H1 (cell line): Measurements from ENCODE around the gene KLF16. TPM values are rescaled to one million over a fixed set of nuclear protein-coding genes. Genes with fewer than 3 reads are reported as not detected.

ENCODE experiments used
- CTCF ChIA-PET: fragments of 300-600 bp; sonication (Branson Sonifier 250); formaldehyde crosslinking; loops from one replicate; lab custom pipeline; 2021; ENCODE audit not compliant: partially characterized antibody; lab: Charles Lee
- POLR2A ChIA-PET: fragments of 300-600 bp; sonication (Branson Sonifier 250); formaldehyde crosslinking; loops from one replicate; lab custom pipeline; 2021; ENCODE audit warnings: inconsistent platforms; ENCODE audit not compliant: partially characterized antibody; lab: Charles Lee
- DNase-seq, 2 experiments: peaks; one replicate each; pipeline versions ENCODE4 v3.0.0 to v3.0.0-alpha.2; 2010 to 2022; ENCODE audit warnings: low spot score in 2 of 2, low read depth in 1 of 2, mixed read lengths in 1 of 2
- FAIRE-seq: peaks from 2 replicates; lab custom pipeline; 2011; peaks lifted over from hg19 to GRCh38; lab: Jason Lieb, UNC
- H2AFZ ChIP-seq: 2 replicates; pipeline ENCODE4 v1.8.1; 2012; ENCODE audit warnings: low read length, inconsistent platforms
- H2AK5ac ChIP-seq: 2 replicates; pipeline ENCODE4 v1.6.1; 2013; ENCODE audit warnings: low read depth, low read length
- H2BK120ac ChIP-seq: replicated peaks from 2 replicates; pipeline ENCODE3; 2013; ENCODE audit warnings: low read depth, low read length, inconsistent platforms
- H2BK12ac ChIP-seq: 2 replicates; pipeline ENCODE4 v1.6.1; 2013; ENCODE audit warnings: low read depth, low read length
- H2BK15ac ChIP-seq: 2 replicates; pipeline ENCODE4 v1.6.1; 2013; ENCODE audit warnings: low read length
- H2BK20ac ChIP-seq: 2 replicates; pipeline ENCODE4 v1.6.1; 2013; ENCODE audit warnings: low read length
- H2BK5ac ChIP-seq: 2 replicates; pipeline ENCODE4 v1.6.1; 2013; ENCODE audit warnings: low read depth, low read length
- H3K14ac ChIP-seq: 2 replicates; pipeline ENCODE4 v1.6.1; 2013; ENCODE audit warnings: inconsistent platforms; ENCODE audit not compliant: insufficient read length
- H3K18ac ChIP-seq: 2 replicates; pipeline ENCODE4 v1.6.1; 2013; ENCODE audit warnings: low read length; ENCODE audit errors: extremely low read depth
- H3K23ac ChIP-seq: 2 replicates; pipeline ENCODE4 v1.6.1; 2013; ENCODE audit warnings: inconsistent platforms; ENCODE audit not compliant: insufficient read length
- H3K23me2 ChIP-seq: 2 replicates; pipeline ENCODE4 v1.6.1; 2013; ENCODE audit warnings: low read depth, low read length
- H3K27ac ChIP-seq: 2 replicates; pipeline ENCODE4 v1.6.1; 2011; ENCODE audit warnings: low read depth, low read length, inconsistent platforms
- H3K27me3 ChIP-seq, 4 experiments: replicated peaks in 1 of 4; 1 replicate in 1 of 4; 2 replicates in 3 of 4; pipeline versions ENCODE4 v1.6.1 to v1.8.1; 2011 to 2013; ENCODE audit warnings: low read length in 3 of 4, mild to moderate bottlenecking in 3 of 4, inconsistent platforms in 2 of 4, mixed read lengths in 2 of 4, moderate library complexity in 1 of 4; ENCODE audit not compliant: control insufficient read depth in 3 of 4, insufficient read depth in 3 of 4; ENCODE audit errors: extremely low read depth in 1 of 4
- H3K36me3 ChIP-seq, 4 experiments: 2 replicates each; pipeline versions ENCODE4 v1.6.1 to v1.8.1; 2011 to 2013; ENCODE audit warnings: mild to moderate bottlenecking in 4 of 4, low read length in 3 of 4, moderate library complexity in 2 of 4, control low read depth in 1 of 4, inconsistent platforms in 1 of 4; ENCODE audit not compliant: insufficient read depth in 4 of 4, control insufficient read depth in 2 of 4
- H3K4ac ChIP-seq: replicated peaks from 2 replicates; pipeline ENCODE3; 2013; ENCODE audit warnings: low read length, low read depth, mixed read lengths, inconsistent platforms; ENCODE audit not compliant: insufficient read length
- H3K4me1 ChIP-seq, 4 experiments: replicated peaks in 1 of 4; 1 replicate in 1 of 4; 2 replicates in 3 of 4; pipeline versions ENCODE4 v1.6.1 to v1.8.1; 2011 to 2013; ENCODE audit warnings: low read length in 3 of 4, inconsistent platforms in 2 of 4, mixed read lengths in 1 of 4; ENCODE audit not compliant: insufficient read depth in 4 of 4, control insufficient read depth in 3 of 4
- H3K4me2 ChIP-seq, 2 experiments: 2 replicates each; pipeline versions ENCODE4 v1.6.1 to v1.8.1; 2011 to 2013; ENCODE audit warnings: low read depth in 2 of 2, low read length in 2 of 2, control low read depth in 1 of 2, inconsistent platforms in 1 of 2, mild to moderate bottlenecking in 1 of 2; ENCODE audit not compliant: insufficient read depth in 1 of 2
- H3K4me3 ChIP-seq, 4 experiments: fragments of 200-600, 300-600 bp in 1 of 4; sonication (generic), shearing (Covaris generic), sonication (Bioruptor Twin) in 1 of 4; 2 replicates each; pipeline versions ENCODE4 v1.5.1 to v1.8.1; 2011 to 2016; ENCODE audit warnings: low read length in 4 of 4, low read depth in 3 of 4, control low read depth in 2 of 4, inconsistent platforms in 2 of 4, mild to moderate bottlenecking in 2 of 4, mixed read lengths in 1 of 4, moderate library complexity in 1 of 4; ENCODE audit not compliant: insufficient read depth in 2 of 4; ENCODE audit errors: extremely low read depth in 1 of 4
- H3K56ac ChIP-seq: replicated peaks from 2 replicates; pipeline ENCODE3; 2013; ENCODE audit warnings: low read depth, mild to moderate bottlenecking, mixed read lengths, low read length, inconsistent platforms; ENCODE audit not compliant: insufficient read length
- H3K79me1 ChIP-seq: 2 replicates; pipeline ENCODE4 v1.6.1; 2013; ENCODE audit warnings: low read depth, low read length, control low read depth
- H3K79me2 ChIP-seq, 2 experiments: 2 replicates each; pipeline versions ENCODE4 v1.6.1 to v1.8.1; 2012 to 2013; ENCODE audit warnings: low read length in 2 of 2, mild to moderate bottlenecking in 2 of 2, inconsistent platforms in 1 of 2; ENCODE audit not compliant: insufficient read depth in 2 of 2, control insufficient read depth in 1 of 2
- H3K9ac ChIP-seq, 4 experiments: replicated peaks in 1 of 4; 1 replicate in 1 of 4; 2 replicates in 3 of 4; pipeline versions ENCODE4 v1.6.1 to v1.8.1; 2011 to 2013; ENCODE audit warnings: low read depth in 3 of 4, low read length in 3 of 4, control low read depth in 2 of 4, mild to moderate bottlenecking in 2 of 4, moderate library complexity in 2 of 4, inconsistent platforms in 1 of 4; ENCODE audit errors: extremely low read depth in 1 of 4
- H3K9me3 ChIP-seq, 2 experiments: 2 replicates each; pipeline versions ENCODE4 v1.6.1 to v1.8.1; 2012 to 2013; ENCODE audit warnings: mild to moderate bottlenecking in 2 of 2, moderate library complexity in 2 of 2, control low read depth in 1 of 2, inconsistent platforms in 1 of 2, low read depth in 1 of 2, low read length in 1 of 2, mixed read lengths in 1 of 2; ENCODE audit not compliant: insufficient read depth in 2 of 2
- H4K20me1 ChIP-seq, 2 experiments: replicated peaks in 1 of 2; 2 replicates each; pipeline versions ENCODE3 to v1.8.1; 2011 to 2013; ENCODE audit warnings: inconsistent platforms in 2 of 2, low read length in 2 of 2, mild to moderate bottlenecking in 1 of 2; ENCODE audit not compliant: insufficient read depth in 2 of 2, control insufficient read depth in 1 of 2
- H4K5ac ChIP-seq: 2 replicates; pipeline ENCODE4 v1.6.1; 2013; ENCODE audit warnings: low read length, low read depth, mixed read lengths, inconsistent platforms; ENCODE audit not compliant: insufficient read length
- H4K8ac ChIP-seq: 2 replicates; pipeline ENCODE4 v1.8.0; 2013; ENCODE audit warnings: mild to moderate bottlenecking, moderate library complexity, low read length, inconsistent platforms; ENCODE audit not compliant: insufficient read depth; ENCODE audit errors: extremely low read depth
- H4K91ac ChIP-seq: replicated peaks from 2 replicates; pipeline ENCODE3; 2013; ENCODE audit warnings: low read length, mixed read lengths, inconsistent platforms; ENCODE audit not compliant: insufficient read length
- ASH2L ChIP-seq: fragments of 200-600, 300-600 bp; sonication (generic); IDR thresholded peaks from one replicate; pipeline ENCODE4 v1.7.1; 2017; ENCODE audit warnings: low read length
- ATF3 ChIP-seq: IDR thresholded peaks from 2 replicates; pipeline ENCODE4 v1.6.1; 2011; ENCODE audit warnings: low read depth, mild to moderate bottlenecking, low read length; ENCODE audit not compliant: insufficient read depth
- BRCA1 ChIP-seq: IDR thresholded peaks from 2 replicates; pipeline ENCODE4 v1.6.1; 2012; ENCODE audit warnings: low read depth, low read length, improper control_type of control experiment
- CBX5 ChIP-seq: fragments of 300-800, 300-1000 bp; sonication (generic); IDR thresholded peaks from 2 replicates; pipeline ENCODE4 v1.7.1; 2016; ENCODE audit warnings: antibody characterized with exemption, low read length, low read depth
- CHD1 ChIP-seq: IDR thresholded peaks from 2 replicates; pipeline ENCODE4 v1.6.1; 2012; ENCODE audit warnings: low read depth, low read length, improper control_type of control experiment
- GTF2F1 ChIP-seq: IDR thresholded peaks from 2 replicates; pipeline ENCODE4 v1.6.1; 2012; ENCODE audit warnings: low read depth, low read length, improper control_type of control experiment, borderline replicate concordance
- HDAC6 ChIP-seq: IDR thresholded peaks from one replicate; pipeline ENCODE4 v1.7.1; 2012; ENCODE audit warnings: low read depth, mild to moderate bottlenecking, inconsistent platforms, low read length, moderate library complexity
- JUND ChIP-seq: IDR thresholded peaks from 2 replicates; pipeline ENCODE4 v1.6.1; 2011; ENCODE audit warnings: mild to moderate bottlenecking, improper control_type of control experiment, low read length
- NRF1 ChIP-seq: IDR thresholded peaks from 2 replicates; pipeline ENCODE4 v1.6.1; 2011; ENCODE audit warnings: mild to moderate bottlenecking, low read depth, low read length, improper control_type of control experiment
- PHF8 ChIP-seq: fragments of 200-600 bp; sonication (generic); conservative IDR thresholded peaks from 2 replicates; pipeline ENCODE4 v1.7.1; 2012; ENCODE audit warnings: low read depth, mild to moderate bottlenecking, inconsistent platforms, low read length, moderate library complexity
- RFX5 ChIP-seq: IDR thresholded peaks from 2 replicates; pipeline ENCODE4 v1.6.1; 2011; ENCODE audit warnings: low read depth, low read length, improper control_type of control experiment, borderline replicate concordance
- TBP ChIP-seq: IDR thresholded peaks from 2 replicates; pipeline ENCODE4 v1.6.1; 2011; ENCODE audit warnings: low read depth, low read length, improper control_type of control experiment
- ZNF274 ChIP-seq: IDR thresholded peaks from 2 replicates; pipeline ENCODE4 v1.7.0; 2012; ENCODE audit warnings: low read length, borderline replicate concordance; ENCODE audit errors: extremely low read depth
- WGBS, 2 experiments: shearing (Covaris generic) in 1 of 2; methylation state at CpG; one replicate each; pipeline versions ENCODE4 v1.1.6 to v1.1.7; 2013 to 2015; ENCODE audit warnings: low lambda C conversion rate in 2 of 2, mixed read lengths in 2 of 2, inconsistent platforms in 1 of 2, low coverage in 1 of 2, missing lambda C conversion rate in 1 of 2; ENCODE audit not compliant: insufficient replicate concordance in 2 of 2, insufficient coverage in 1 of 2, insufficient read length in 1 of 2; ENCODE audit errors: extremely low coverage in 1 of 2, missing lambda C conversion rate in 1 of 2; 5-methylcytosine and 5-hydroxymethylcytosine counted together
- polyA plus RNA-seq, 7 experiments: library from polyadenylated mRNA; depleted of rRNA in 3 of 7; stranded (reverse) in 5 of 7; unstranded in 2 of 7; fragments of >200 nt in 5 of 7; fragments of 200-250 nt in 2 of 7; gene quantifications; 1 replicate in 5 of 7; 2 replicates in 1 of 7; 4 replicates in 1 of 7; pipeline versions ENCODE4 v1.2.1 to v1.2.3, GENCODE V29; 2011 to 2013; ENCODE audit warnings: missing spikeins in 2 of 7, mixed read lengths in 2 of 7
- total RNA-seq: library from RNA; stranded (reverse); fragmentation: NEBNext Ultra II Directional; extraction: Animal tissue kit (Norgen Biotek cat#: 25700); gene quantifications from 2 replicates; pipeline ENCODE4 v1.2.1, GENCODE V29; 2021

Gene KLF16
- total and polyA plus RNA-seq, 2 of the 8 experiments (the other 6 are each of a cell fraction or from before 2014, with no cell fraction given), result 14.3 to 45.9 TPM

GRCh38 chr19:1832046-1832663 lies 31.2 kb downstream of the KLF16 start:
- H3K4me1 ChIP-seq, result peaks cover 0 to 8% (median 3%) of the 10 kb centered on the region in 4 experiments; a peak in 3 of 7 replicates
- 89% methylated on average over 19 of the region's 26 CpGs; no CpG with 5 or more reads in 1 of the 2 experiments for WGBS, 2 experiments
- no peak for FAIRE-seq
- no peak overlapping the region for H2BK5ac ChIP-seq
- H2BK120ac ChIP-seq, result no peak overlapping the region
- H4K91ac ChIP-seq, result no peak overlapping the region
- no peak overlapping the region for H3K18ac ChIP-seq
- no peaks in the 10 kb centered on the region for H3K9me3 ChIP-seq
- no peak overlapping the region for H3K4me3 ChIP-seq
- DNase-seq, result no peak
- H3K56ac ChIP-seq, result no peak overlapping the region
- H3K14ac ChIP-seq, result no peak overlapping the region
- H2BK20ac ChIP-seq, result no peak overlapping the region
- peaks cover 0 to 9% (median 2%) of the 10 kb centered on the region in 4 experiments; a peak in 1 of 8 replicates for H3K36me3 ChIP-seq
- 0 out of 2 replicates have a peak overlapping the region, but pooled peaks have one; percentile 7 for H3K27ac ChIP-seq
- no peaks in the 10 kb centered on the region for H3K23me2 ChIP-seq
- H3K27me3 ChIP-seq, result no peaks in the 10 kb centered on the region
- H2BK15ac ChIP-seq, result no peak overlapping the region
- H3K4ac ChIP-seq, result no peak overlapping the region
- no peak overlapping the region for H4K5ac ChIP-seq
- ChIA-PET POLR2A (interaction anchor here (2.0 kb wide), 1 partner anchor 11 kb away, joined by 5 read pairs; no protein-coding TSS in a partner anchor), CTCF (interaction anchor here (1.1 to 16.5 kb wide), 6 partner anchors 8 to 66 kb away, joined by 3 to 228 read pairs (median 4); no protein-coding TSS in a partner anchor)
- H4K20me1 ChIP-seq, result peaks cover 3 to 19% of the 10 kb centered on the region in 2 experiments
- no peak overlapping the region; the same call in 1 of the 2 replicates for H4K8ac ChIP-seq
- H3K23ac ChIP-seq, result no peak overlapping the region
- no peak overlapping the region for H2AK5ac ChIP-seq
- no peak overlapping the region for H3K4me2 ChIP-seq
- no peak overlapping the region for H2BK12ac ChIP-seq
- H3K9ac ChIP-seq, result no peak overlapping the region
- H2AFZ ChIP-seq, result no peak overlapping the region
- H3K79me1 ChIP-seq, result peaks cover 20% of the 10 kb centered on the region
- peaks cover 3 to 39% of the 10 kb centered on the region in 2 experiments; a peak in 3 of 4 replicates for H3K79me2 ChIP-seq
- TF ChIP-seq GTF2F1 (no peak), ATF3 (no peak), ASH2L (no peak), RFX5 (no peak), NRF1 (no peak), BRCA1 (no peak), ZNF274 (no peak), CHD1 (no peak), JUND (no peak), CBX5 (no peak), TBP (no peak), HDAC6 (no peak), PHF8 (no peak)
